Lower leg skin (tissue), 4 donors: ENCODE data around the gene HNRNPF. TPM values are rescaled to one million over a fixed set of nuclear protein-coding genes. Genes with fewer than 3 reads are reported as not detected.

ENCODE experiments used
- DNase-seq, 2 donors: peaks; one replicate each; pipeline ENCODE4 v3.0.0-alpha.2; 2019; ENCODE audit warnings: low spot score in 2 of 2
- H3K4me3 ChIP-seq: fragments of 200-600 bp; sonication (generic); 2 replicates; pipeline ENCODE4 v1.5.1; 2017; ENCODE audit warnings: mild to moderate bottlenecking, low read depth; ENCODE audit not compliant: poor library complexity, severe bottlenecking
- POLR2A ChIP-seq, 2 donors: fragments of 450-650 bp; IDR thresholded peaks; one replicate each; pipeline ENCODE4 v1.6.1; 2016 to 2017; ENCODE audit warnings: antibody characterized with exemption in 2 of 2, mild to moderate bottlenecking in 1 of 2, moderate library complexity in 1 of 2
- WGBS, 2 donors: methylation state at CpG; one replicate each; pipeline ENCODE4 v1.1.5; 2018; 5-methylcytosine and 5-hydroxymethylcytosine counted together
- intact Hi-C: fragments of 100-400 bp; cut with DNase I; formaldehyde crosslinking; loops from one replicate; pipeline ENCODE4 v1.15.0; 2023; ENCODE audit warnings: low total_unique reads
- total RNA-seq, 4 donors: library from RNA; depleted of rRNA; stranded (reverse); fragments of >200 nt; gene quantifications; one replicate each; pipeline ENCODE4 v1.1.0, GENCODE V29; 2016
- TF ChIP-seq, protein P1 (sequence below), 3 donors: fragments of 450-650 bp; IDR thresholded peaks; one replicate each; pipeline ENCODE4 v1.5.1; 2016; ENCODE audit warnings: antibody characterized with exemption in 3 of 3, mild to moderate bottlenecking in 3 of 3, moderate library complexity in 2 of 3

The HNRNPF gene
- total RNA-seq, 4 donors from 2014 or later, result 227 to 254 (median 232) TPM

DNA sequence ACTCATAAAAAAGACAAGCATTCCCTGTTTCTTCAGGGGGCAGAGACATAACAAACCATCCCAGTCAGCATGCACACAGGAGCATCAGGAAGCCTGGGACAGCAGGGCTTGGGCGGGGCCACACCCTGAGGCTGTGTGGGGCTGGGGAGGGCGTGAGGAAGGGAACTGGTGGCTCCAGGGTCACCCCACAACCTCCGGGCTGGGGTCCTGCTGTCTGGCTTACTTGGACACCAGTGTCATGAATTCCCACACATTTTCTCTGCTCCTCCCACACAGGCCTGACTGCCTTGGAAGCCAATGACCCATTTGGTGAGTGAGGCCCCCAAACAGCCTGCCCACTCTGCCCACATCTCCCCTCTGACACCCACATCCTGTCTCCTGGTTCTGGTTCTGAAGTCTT, 34.8 kb downstream of the HNRNPF start:
- intact Hi-C loops, result no loop called here
- WGBS, 2 donors, result 67 to 77% methylated on average over 2 to 3 of the region's 3 CpGs
- no peak overlapping the region for H3K4me3 ChIP-seq
- TF ChIP-seq, protein P1, sequence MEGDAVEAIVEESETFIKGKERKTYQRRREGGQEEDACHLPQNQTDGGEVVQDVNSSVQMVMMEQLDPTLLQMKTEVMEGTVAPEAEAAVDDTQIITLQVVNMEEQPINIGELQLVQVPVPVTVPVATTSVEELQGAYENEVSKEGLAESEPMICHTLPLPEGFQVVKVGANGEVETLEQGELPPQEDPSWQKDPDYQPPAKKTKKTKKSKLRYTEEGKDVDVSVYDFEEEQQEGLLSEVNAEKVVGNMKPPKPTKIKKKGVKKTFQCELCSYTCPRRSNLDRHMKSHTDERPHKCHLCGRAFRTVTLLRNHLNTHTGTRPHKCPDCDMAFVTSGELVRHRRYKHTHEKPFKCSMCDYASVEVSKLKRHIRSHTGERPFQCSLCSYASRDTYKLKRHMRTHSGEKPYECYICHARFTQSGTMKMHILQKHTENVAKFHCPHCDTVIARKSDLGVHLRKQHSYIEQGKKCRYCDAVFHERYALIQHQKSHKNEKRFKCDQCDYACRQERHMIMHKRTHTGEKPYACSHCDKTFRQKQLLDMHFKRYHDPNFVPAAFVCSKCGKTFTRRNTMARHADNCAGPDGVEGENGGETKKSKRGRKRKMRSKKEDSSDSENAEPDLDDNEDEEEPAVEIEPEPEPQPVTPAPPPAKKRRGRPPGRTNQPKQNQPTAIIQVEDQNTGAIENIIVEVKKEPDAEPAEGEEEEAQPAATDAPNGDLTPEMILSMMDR (IDR thresholded peaks at IDR 0.05), result no peak
- TF ChIP-seq POLR2A (IDR thresholded peaks at IDR 0.05), result no peak
- DNase-seq, result no peak

DNA sequence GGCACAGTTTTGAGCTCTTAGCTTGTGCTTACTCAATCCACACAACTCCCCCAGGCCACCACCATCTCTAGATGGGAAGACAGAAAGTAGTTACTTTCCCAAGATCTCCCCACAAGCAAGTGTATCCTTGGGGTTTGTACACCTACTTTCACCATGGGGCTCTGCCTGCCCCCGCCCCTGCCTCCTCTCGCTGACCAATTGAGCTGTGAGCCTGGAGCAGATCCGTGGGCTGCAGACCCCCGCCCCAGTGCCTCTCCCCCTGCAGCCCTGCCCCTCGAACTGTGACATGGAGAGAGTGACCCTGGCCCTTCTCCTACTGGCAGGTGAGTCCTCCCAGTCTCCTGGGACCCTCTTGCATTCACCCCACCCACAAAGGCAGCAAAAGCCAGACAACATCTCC, 35.5 kb downstream of the HNRNPF start:
- 83 to 93% methylated on average over 5 of the region's 5 CpGs for WGBS, 2 donors
- no peak overlapping the region for H3K4me3 ChIP-seq
- no peak for TF ChIP-seq POLR2A (IDR thresholded peaks at IDR 0.05)
- TF ChIP-seq, protein P1 (IDR thresholded peaks at IDR 0.05), result no peak
- no peak for DNase-seq
- intact Hi-C loops, result no loop called here

DNA sequence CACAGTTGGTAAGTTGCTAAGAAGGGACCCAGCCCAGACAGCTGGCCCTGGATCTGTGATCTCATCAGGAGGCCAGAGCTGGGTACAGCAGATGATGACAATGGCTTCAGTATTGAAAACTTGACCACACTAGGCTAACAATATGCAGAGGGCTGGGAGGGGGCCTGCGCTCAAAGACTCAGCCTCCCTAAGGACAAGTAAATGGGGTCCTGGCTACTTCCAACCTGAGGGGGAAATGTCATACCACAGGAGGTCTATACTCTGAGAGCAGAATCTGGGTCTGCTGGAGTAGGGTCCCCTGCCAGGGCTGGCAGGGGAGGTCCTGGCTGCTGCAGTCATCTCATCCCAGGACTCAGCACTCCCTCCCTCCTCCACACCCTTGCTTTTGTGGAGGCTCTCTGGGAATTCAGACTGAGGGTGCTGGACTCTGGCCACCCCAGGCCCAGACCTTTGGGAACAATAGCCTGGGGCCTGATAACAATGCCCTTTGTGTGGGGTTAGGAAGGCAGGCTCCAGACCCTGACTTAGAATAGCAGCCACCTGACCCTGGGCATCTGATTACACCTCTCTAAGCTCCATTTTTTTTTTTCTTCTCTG, 36.1 kb downstream of the HNRNPF start:
- no peak overlapping the region for H3K4me3 ChIP-seq
- TF ChIP-seq, protein P1 (IDR thresholded peaks at IDR 0.05), result no peak
- no peak for TF ChIP-seq POLR2A (IDR thresholded peaks at IDR 0.05)
- intact Hi-C loops, result no loop called here
- WGBS, 2 donors, result 92 to 93% methylated on average over 1 of the region's 1 CpG
- no peak for DNase-seq

DNA sequence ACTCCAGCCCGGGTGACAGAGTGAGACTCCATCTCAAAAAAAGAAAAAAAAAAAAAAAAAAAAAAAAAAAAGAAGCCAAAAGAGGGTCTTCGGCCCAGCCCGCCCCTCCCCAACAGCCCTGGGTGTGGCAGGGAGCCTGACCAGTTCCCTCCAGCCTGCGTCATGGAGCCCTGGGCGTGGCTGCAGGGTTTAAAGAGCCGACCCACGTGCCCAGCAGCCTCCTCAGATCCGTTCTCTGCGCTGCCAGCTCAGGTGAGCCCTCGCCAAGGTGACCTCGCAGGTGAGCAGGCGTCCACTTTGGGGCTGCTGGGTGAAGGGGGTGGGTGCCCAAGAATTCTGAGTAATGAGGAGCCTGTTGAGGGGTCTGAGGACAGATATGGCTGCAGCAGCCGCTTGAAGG, 37.6 kb downstream of the HNRNPF start, which contains the start of gene FXYD4:
Gene FXYD4, plus strand, starts transcription at position 219 of the 400 bp plus-strand sequence. CDS start 2,111 bp downstream, outside the sequence.
- intact Hi-C loops, result no loop called here
- DNase-seq, result no peak
- 77 to 87% methylated on average over 11 to 13 of the region's 13 CpGs for WGBS, 2 donors
- H3K4me3 ChIP-seq, result no peak within 1 kb of the TSS
- TF ChIP-seq, protein P1 (IDR thresholded peaks at IDR 0.05), result no peak
- no peak for TF ChIP-seq POLR2A (IDR thresholded peaks at IDR 0.05)

DNA sequence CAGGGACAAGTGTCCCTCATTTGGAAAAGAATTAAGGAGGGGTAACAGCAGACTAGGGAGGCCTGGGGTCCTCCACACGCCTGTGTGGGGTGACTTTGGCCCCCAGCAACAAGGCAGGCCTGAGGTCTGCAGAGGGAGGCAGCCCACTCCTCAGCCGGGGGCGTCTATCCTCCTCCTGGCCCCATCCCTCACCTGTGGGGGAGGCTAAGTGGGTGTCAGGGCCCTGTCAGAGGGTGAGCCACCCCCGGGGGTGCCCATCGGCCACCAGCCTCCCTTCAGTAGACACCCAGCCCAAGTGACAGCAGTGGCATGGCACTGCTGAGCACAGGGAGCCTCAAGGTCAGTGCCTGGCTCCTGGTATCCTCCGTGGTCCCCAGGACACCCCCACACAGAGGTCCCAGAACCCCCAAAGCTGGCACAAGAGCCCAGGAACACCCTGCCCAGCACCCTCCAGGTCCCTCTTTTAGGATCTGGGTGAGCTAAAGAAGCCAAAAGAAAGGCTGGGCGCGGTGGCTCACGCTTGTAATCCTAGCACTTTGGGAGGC, 38.2 kb downstream of the HNRNPF start:
- H3K4me3 ChIP-seq, result no peak overlapping the region
- DNase-seq, result no peak
- intact Hi-C loops, result no loop called here
- WGBS, 2 donors, result 87 to 91% methylated on average over 7 to 9 of the region's 9 CpGs
- TF ChIP-seq POLR2A (IDR thresholded peaks at IDR 0.05), result no peak
- TF ChIP-seq, protein P1 (IDR thresholded peaks at IDR 0.05), result no peak
